ENCODE measurements around the gene BTBD10. TPM values are rescaled to one million over a fixed set of nuclear protein-coding genes. Genes with fewer than 3 reads are reported as not detected.

Gene BTBD10
- polyA plus RNA-seq, 1 donor from 2014 or later = 143 TPM

DNA sequence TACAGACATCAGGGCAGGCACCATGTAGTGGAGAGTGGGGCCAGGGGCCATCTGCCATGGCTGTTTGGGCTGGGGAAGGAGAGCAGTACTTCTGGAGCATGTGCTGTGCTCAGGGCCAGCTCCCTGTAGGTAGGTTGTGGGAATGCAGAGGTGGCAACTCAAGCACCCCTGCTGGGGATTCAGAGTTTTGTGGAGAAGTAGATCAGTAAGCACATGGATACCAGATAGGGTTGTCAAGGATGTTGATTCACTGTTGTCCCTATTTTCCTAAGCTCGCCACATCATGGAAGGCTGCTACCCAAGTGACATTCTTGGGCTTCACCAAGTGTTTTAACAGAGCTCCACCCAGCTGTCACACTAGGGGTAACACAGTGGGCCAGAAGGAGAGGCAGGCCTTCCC, 118.2 kb downstream of the BTBD10 start:
- Histone ChIP-seq H3F3A (ENCODE audit: insufficient read depth, low read length, poor library complexity, severe bottlenecking) (no peaks in the 10 kb centered on the region), H3K4me2 (ENCODE audit: low read length) (no peak overlapping the region), H3K9me2 (ENCODE audit: insufficient read depth, low read length) (no peaks in the 10 kb centered on the region), H3K36me3 (ENCODE audit: insufficient read depth, low read length) (no peaks in the 10 kb centered on the region), H3K27ac (ENCODE audit: low read length) (no peak overlapping the region), H3K79me2 (replicated peaks; ENCODE audit: insufficient read depth, low read length) (no peaks in the 10 kb centered on the region), H3K4me3 (ENCODE audit: low read length) (no peak overlapping the region), H2AFZ (ENCODE audit: low read depth, low read length) (no peak overlapping the region), H3K27me3 (ENCODE audit: insufficient read depth, low read depth, low read length) (no peaks in the 10 kb centered on the region), H3K9ac (ENCODE audit: low read length) (no peak overlapping the region), H4K20me1 (ENCODE audit: insufficient read depth) (no peaks in the 10 kb centered on the region), H3K9me3 (ENCODE audit: low read length) (no peaks in the 10 kb centered on the region)
- TF ChIP-seq, protein P1, sequence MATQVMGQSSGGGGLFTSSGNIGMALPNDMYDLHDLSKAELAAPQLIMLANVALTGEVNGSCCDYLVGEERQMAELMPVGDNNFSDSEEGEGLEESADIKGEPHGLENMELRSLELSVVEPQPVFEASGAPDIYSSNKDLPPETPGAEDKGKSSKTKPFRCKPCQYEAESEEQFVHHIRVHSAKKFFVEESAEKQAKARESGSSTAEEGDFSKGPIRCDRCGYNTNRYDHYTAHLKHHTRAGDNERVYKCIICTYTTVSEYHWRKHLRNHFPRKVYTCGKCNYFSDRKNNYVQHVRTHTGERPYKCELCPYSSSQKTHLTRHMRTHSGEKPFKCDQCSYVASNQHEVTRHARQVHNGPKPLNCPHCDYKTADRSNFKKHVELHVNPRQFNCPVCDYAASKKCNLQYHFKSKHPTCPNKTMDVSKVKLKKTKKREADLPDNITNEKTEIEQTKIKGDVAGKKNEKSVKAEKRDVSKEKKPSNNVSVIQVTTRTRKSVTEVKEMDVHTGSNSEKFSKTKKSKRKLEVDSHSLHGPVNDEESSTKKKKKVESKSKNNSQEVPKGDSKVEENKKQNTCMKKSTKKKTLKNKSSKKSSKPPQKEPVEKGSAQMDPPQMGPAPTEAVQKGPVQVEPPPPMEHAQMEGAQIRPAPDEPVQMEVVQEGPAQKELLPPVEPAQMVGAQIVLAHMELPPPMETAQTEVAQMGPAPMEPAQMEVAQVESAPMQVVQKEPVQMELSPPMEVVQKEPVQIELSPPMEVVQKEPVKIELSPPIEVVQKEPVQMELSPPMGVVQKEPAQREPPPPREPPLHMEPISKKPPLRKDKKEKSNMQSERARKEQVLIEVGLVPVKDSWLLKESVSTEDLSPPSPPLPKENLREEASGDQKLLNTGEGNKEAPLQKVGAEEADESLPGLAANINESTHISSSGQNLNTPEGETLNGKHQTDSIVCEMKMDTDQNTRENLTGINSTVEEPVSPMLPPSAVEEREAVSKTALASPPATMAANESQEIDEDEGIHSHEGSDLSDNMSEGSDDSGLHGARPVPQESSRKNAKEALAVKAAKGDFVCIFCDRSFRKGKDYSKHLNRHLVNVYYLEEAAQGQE (IDR thresholded peaks at IDR 0.05; ENCODE audit: borderline replicate concordance) = no peak
- TF ChIP-seq RAD21 (conservative IDR thresholded peaks at IDR 0.05) (no peak), EP300 (conservative IDR thresholded peaks at IDR 0.05; ENCODE audit: poor library complexity, severe bottlenecking) (no peak), MXI1 (conservative IDR thresholded peaks at IDR 0.05; ENCODE audit: poor library complexity, severe bottlenecking) (no peak), POLR2AphosphoS5 (IDR thresholded peaks at IDR 0.05) (no peak), TAF1 (IDR thresholded peaks at IDR 0.05; ENCODE audit: low read depth) (no peak), EZH2 (IDR thresholded peaks at IDR 0.05; ENCODE audit: borderline replicate concordance, insufficient read depth, low read length, poor library complexity, severe bottlenecking) (no peak)
- TF ChIP-seq, protein P2, sequence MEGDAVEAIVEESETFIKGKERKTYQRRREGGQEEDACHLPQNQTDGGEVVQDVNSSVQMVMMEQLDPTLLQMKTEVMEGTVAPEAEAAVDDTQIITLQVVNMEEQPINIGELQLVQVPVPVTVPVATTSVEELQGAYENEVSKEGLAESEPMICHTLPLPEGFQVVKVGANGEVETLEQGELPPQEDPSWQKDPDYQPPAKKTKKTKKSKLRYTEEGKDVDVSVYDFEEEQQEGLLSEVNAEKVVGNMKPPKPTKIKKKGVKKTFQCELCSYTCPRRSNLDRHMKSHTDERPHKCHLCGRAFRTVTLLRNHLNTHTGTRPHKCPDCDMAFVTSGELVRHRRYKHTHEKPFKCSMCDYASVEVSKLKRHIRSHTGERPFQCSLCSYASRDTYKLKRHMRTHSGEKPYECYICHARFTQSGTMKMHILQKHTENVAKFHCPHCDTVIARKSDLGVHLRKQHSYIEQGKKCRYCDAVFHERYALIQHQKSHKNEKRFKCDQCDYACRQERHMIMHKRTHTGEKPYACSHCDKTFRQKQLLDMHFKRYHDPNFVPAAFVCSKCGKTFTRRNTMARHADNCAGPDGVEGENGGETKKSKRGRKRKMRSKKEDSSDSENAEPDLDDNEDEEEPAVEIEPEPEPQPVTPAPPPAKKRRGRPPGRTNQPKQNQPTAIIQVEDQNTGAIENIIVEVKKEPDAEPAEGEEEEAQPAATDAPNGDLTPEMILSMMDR (IDR thresholded peaks at IDR 0.05; ENCODE audit: poor library complexity, severe bottlenecking) = no peak

DNA sequence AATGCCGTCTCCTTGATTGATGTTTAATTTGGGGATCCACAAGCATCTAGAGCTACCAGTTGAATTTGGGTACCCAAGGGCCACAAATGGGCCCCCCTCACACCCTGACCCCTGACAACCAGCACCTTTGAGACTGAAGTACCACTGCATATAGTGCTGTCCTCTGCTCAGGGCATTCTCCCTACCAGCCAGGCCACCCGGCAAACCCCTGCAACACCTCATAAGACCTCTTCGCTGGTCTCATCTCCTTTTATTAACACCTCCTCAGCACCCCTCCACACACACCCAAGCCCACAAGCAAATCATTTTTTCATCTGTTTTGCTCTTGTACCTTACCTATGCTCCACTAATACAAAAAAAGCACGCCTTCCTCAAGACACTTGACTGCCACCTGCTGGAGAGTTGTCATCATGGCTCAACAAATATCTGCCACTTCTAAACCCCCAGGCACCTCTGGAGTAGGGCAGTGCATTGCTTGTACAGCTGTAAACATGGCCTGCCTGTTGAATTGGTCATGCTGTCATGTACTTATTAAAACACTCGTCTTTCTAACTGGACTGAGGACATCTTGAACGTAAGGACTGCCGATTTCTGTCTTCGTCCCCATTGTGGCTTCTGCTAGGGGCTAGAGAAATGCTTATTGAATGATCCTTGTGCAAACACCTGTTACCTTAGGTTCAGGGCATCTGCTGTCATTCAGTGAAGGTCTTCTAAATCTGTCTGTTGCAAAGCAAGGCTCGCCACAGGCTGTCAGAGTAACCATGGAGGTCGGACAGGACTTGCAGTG, 118.9 kb downstream of the BTBD10 start:
- Histone ChIP-seq H3K27ac (ENCODE audit: low read length) (no peak overlapping the region), H3K27me3 (ENCODE audit: insufficient read depth, low read depth, low read length) (no peaks in the 10 kb centered on the region), H3K9me3 (ENCODE audit: low read length) (no peaks in the 10 kb centered on the region), H3K9ac (ENCODE audit: low read length) (no peak overlapping the region), H3K9me2 (ENCODE audit: insufficient read depth, low read length) (no peaks in the 10 kb centered on the region), H4K20me1 (ENCODE audit: insufficient read depth) (no peaks in the 10 kb centered on the region), H3K79me2 (replicated peaks; ENCODE audit: insufficient read depth, low read length) (no peaks in the 10 kb centered on the region), H3K36me3 (ENCODE audit: insufficient read depth, low read length) (no peaks in the 10 kb centered on the region), H3K4me2 (ENCODE audit: low read length) (no peak overlapping the region), H3F3A (ENCODE audit: insufficient read depth, low read length, poor library complexity, severe bottlenecking) (no peaks in the 10 kb centered on the region), H3K4me3 (ENCODE audit: low read length) (no peak overlapping the region), H2AFZ (ENCODE audit: low read depth, low read length) (no peak overlapping the region)
- TF ChIP-seq TAF1 (IDR thresholded peaks at IDR 0.05; ENCODE audit: low read depth) (no peak), SMC3 (conservative IDR thresholded peaks at IDR 0.05; ENCODE audit: poor library complexity) (peak; percentile 89), EP300 (conservative IDR thresholded peaks at IDR 0.05; ENCODE audit: poor library complexity, severe bottlenecking) (no peak), MXI1 (conservative IDR thresholded peaks at IDR 0.05; ENCODE audit: poor library complexity, severe bottlenecking) (no peak), EZH2 (IDR thresholded peaks at IDR 0.05; ENCODE audit: borderline replicate concordance, insufficient read depth, low read length, poor library complexity, severe bottlenecking) (no peak), POLR2AphosphoS5 (IDR thresholded peaks at IDR 0.05) (no peak), RAD21 (conservative IDR thresholded peaks at IDR 0.05) (peak; percentile 81)
- TF ChIP-seq, protein P1 (IDR thresholded peaks at IDR 0.05; ENCODE audit: borderline replicate concordance) = no peak
- TF ChIP-seq, protein P2 (IDR thresholded peaks at IDR 0.05; ENCODE audit: poor library complexity, severe bottlenecking) = peak; percentile 81

Data from neural cell (in vitro differentiated cells).